H1 (cell line): Measurements from ENCODE around the gene REM2. TPM values are rescaled to one million over a fixed set of nuclear protein-coding genes. Genes with fewer than 3 reads are reported as not detected.

Experiments
- ASH2L ChIP-seq: fragments of 200-600, 300-600 bp; sonication (generic); IDR thresholded peaks from one replicate; pipeline ENCODE4 v1.7.1; 2017; ENCODE audit warnings: low read length
- CHD7 ChIP-seq: fragments of 300-600 bp; sonication (generic); IDR thresholded peaks from 2 replicates; pipeline ENCODE4 v1.7.1; 2012; ENCODE audit warnings: low read length, moderate library complexity, mild to moderate bottlenecking, inconsistent platforms; ENCODE audit not compliant: insufficient replicate concordance
- EGR1 ChIP-seq: IDR thresholded peaks from 2 replicates; pipeline ENCODE4 v1.6.1; 2011; ENCODE audit warnings: low read depth, low read length, borderline replicate concordance
- polyA plus RNA-seq, 7 experiments: library from polyadenylated mRNA; depleted of rRNA in 3 of 7; stranded (reverse) in 5 of 7; unstranded in 2 of 7; fragments of >200 nt in 5 of 7; fragments of 200-250 nt in 2 of 7; gene quantifications; 1 replicate in 5 of 7; 2 replicates in 1 of 7; 4 replicates in 1 of 7; pipeline versions ENCODE4 v1.2.1 to v1.2.3, GENCODE V29; 2011 to 2013; ENCODE audit warnings: missing spikeins in 2 of 7, mixed read lengths in 2 of 7
- total RNA-seq: library from RNA; stranded (reverse); fragmentation: NEBNext Ultra II Directional; extraction: Animal tissue kit (Norgen Biotek cat#: 25700); gene quantifications from 2 replicates; pipeline ENCODE4 v1.2.1, GENCODE V29; 2021

The REM2 gene
- total and polyA plus RNA-seq, 2 of the 8 experiments (the other 6 are each of a cell fraction or from before 2014, with no cell fraction given) = 1.00 to 1.1 TPM

DNA sequence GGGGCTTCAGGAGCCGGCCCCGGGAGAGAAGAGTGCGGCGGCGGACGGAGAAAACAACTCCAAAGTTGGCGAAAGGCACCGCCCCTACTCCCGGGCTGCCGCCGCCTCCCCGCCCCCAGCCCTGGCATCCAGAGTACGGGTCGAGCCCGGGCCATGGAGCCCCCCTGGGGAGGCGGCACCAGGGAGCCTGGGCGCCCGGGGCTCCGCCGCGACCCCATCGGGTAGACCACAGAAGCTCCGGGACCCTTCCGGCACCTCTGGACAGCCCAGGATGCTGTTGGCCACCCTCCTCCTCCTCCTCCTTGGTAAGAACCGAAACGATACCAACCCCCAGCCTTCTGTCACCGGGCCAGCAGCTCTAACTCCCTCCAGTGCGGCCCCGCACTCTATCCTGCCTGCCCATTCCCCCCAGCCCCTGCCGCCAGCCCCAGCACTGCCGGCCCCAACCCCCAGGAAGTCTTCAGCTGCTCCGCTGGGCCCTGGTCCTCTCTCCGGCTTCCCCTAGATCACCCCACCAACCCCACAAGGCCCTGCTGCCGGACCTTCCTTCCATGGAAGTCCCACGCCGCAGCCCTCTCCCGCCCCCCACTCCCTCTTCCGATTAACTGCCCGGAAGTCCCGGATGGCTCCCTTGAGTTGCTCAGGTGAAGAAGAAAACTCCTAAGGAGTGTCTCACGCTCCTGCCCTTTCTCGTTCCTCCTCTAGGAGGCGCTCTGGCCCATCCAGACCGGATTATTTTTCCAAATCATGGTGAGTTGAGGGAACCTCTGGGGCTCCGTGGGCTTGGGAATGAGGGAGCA lies 10.8 kb upstream of the REM2 start (continued):
- no peak for TF ChIP-seq CHD7
- TF ChIP-seq ASH2L = peak; percentile 2
- TF ChIP-seq EGR1 = 0 out of 2 replicates have a peak, but pooled peaks have one; percentile 44
- TF ChIP-seq, all 59 proteins: peak for 19
